Measurements from ENCODE around the gene HDAC2.

The HDAC2 gene

GRCh38 chr6:114007516-114007915 lies 36.6 kb upstream of the HDAC2 start:
- no peak for DNase-seq (ENCODE audit: low read depth in 1 of 2, low spot score in 1 of 2)
- no peak for TF ChIP-seq POLR2AphosphoS5 (IDR thresholded peaks at IDR 0.05; ENCODE audit: low read depth)
- no peak for TF ChIP-seq GABPA (IDR thresholded peaks at IDR 0.05; ENCODE audit: low read depth)
- TF ChIP-seq, protein P1, sequence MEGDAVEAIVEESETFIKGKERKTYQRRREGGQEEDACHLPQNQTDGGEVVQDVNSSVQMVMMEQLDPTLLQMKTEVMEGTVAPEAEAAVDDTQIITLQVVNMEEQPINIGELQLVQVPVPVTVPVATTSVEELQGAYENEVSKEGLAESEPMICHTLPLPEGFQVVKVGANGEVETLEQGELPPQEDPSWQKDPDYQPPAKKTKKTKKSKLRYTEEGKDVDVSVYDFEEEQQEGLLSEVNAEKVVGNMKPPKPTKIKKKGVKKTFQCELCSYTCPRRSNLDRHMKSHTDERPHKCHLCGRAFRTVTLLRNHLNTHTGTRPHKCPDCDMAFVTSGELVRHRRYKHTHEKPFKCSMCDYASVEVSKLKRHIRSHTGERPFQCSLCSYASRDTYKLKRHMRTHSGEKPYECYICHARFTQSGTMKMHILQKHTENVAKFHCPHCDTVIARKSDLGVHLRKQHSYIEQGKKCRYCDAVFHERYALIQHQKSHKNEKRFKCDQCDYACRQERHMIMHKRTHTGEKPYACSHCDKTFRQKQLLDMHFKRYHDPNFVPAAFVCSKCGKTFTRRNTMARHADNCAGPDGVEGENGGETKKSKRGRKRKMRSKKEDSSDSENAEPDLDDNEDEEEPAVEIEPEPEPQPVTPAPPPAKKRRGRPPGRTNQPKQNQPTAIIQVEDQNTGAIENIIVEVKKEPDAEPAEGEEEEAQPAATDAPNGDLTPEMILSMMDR (IDR thresholded peaks at IDR 0.05; ENCODE audit: insufficient read depth, low read length) = no peak
- TF ChIP-seq SPI1 (IDR thresholded peaks at IDR 0.05; ENCODE audit: borderline replicate concordance, low read depth) = no peak
- TF ChIP-seq REST (IDR thresholded peaks at IDR 0.05; ENCODE audit: insufficient replicate concordance, low read depth) = no peak
- H3K4me3 ChIP-seq (replicated peaks; ENCODE audit: insufficient read depth, low read length) = no peak overlapping the region
- H3K27ac ChIP-seq (replicated peaks) = no peak overlapping the region
- no peaks in the 10 kb centered on the region for H3K27me3 ChIP-seq (ENCODE audit: insufficient read depth, poor library complexity, severe bottlenecking)

DNA sequence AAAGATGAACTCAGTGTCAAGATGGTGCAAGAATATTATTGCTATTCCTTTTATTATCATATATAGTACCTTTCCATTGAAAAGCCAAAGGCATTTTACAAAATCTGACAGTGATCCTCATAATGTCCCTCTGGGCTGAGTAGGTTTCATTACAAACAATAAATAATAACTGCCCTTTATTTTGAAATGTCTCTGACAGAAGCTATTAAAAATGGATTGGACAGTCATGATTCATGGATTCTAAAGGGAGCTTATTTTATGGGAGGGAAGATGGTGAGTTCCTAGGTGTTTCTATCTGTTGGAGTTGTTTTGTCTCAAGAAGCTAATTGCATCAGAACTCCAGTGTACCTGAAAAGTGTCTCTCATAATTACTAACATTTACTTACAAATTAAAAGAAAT lies 30.4 kb upstream of the HDAC2 start:
- no peak for TF ChIP-seq POLR2AphosphoS5 (IDR thresholded peaks at IDR 0.05; ENCODE audit: low read depth)
- no peak for TF ChIP-seq REST (IDR thresholded peaks at IDR 0.05; ENCODE audit: insufficient replicate concordance, low read depth)
- TF ChIP-seq GABPA (IDR thresholded peaks at IDR 0.05; ENCODE audit: low read depth) = no peak
- TF ChIP-seq SPI1 (IDR thresholded peaks at IDR 0.05; ENCODE audit: borderline replicate concordance, low read depth) = no peak
- TF ChIP-seq, protein P1 (IDR thresholded peaks at IDR 0.05; ENCODE audit: insufficient read depth, low read length) = no peak
- H3K27me3 ChIP-seq (ENCODE audit: insufficient read depth, poor library complexity, severe bottlenecking) = no peaks in the 10 kb centered on the region
- H3K4me3 ChIP-seq (replicated peaks; ENCODE audit: insufficient read depth, low read length) = no peak overlapping the region
- H3K27ac ChIP-seq (replicated peaks) = no peak overlapping the region
- no peak for DNase-seq (ENCODE audit: low read depth in 1 of 2, low spot score in 1 of 2)

DNA sequence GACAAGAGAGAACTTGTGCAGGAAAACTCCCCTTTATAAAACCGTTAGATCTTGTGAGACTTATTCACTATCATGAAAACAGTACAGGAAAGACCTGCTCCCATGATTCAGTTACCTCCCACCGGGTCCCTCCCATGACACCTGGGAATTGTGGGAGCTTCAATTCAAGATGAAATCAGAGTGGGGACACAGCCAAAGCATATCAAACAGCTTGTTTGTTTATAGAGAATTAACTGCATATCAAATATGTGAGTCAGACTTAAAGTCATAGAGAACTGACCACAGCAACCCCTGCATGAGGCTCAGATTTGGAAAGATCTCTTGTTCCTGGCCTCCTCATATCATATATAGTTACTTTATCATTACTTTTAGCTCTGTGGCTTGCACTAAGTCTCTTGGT lies 29.1 kb upstream of the HDAC2 start:
- H3K27me3 ChIP-seq (ENCODE audit: insufficient read depth, poor library complexity, severe bottlenecking) = no peaks in the 10 kb centered on the region
- DNase-seq (ENCODE audit: low read depth in 1 of 2, low spot score in 1 of 2) = no peak
- TF ChIP-seq POLR2AphosphoS5 (IDR thresholded peaks at IDR 0.05; ENCODE audit: low read depth) (no peak), GABPA (IDR thresholded peaks at IDR 0.05; ENCODE audit: low read depth) (no peak), SPI1 (IDR thresholded peaks at IDR 0.05; ENCODE audit: borderline replicate concordance, low read depth) (no peak), REST (IDR thresholded peaks at IDR 0.05; ENCODE audit: insufficient replicate concordance, low read depth) (no peak)
- TF ChIP-seq, protein P1 (IDR thresholded peaks at IDR 0.05; ENCODE audit: insufficient read depth, low read length) = no peak
- no peak overlapping the region for H3K4me3 ChIP-seq (replicated peaks; ENCODE audit: insufficient read depth, low read length)
- no peak overlapping the region for H3K27ac ChIP-seq (replicated peaks)

Data from HL-60 (cell line).